ENCODE measurements around the gene TXNL1.
A peak's percentile ranks its signal among the peaks of the same experiment; 100 is the strongest.

- TF ChIP-seq CTCF (IDR thresholded peaks at IDR 0.05) (peak in 1 of 3 experiments; percentile 31), POLR2A (IDR thresholded peaks at IDR 0.05) (peak; percentile 9)
These were observed at the start of gene TXNL1 for GRCh38 chr18:56638232-56639103.
